Kidney (tissue), 14 donors: ENCODE measurements around the gene ATG10. TPM values are rescaled to one million over a fixed set of nuclear protein-coding genes. Genes with fewer than 3 reads are reported as not detected.

Source experiments
- DNase-seq, 5 donors: peaks; one replicate each; pipeline ENCODE4 v3.0.0-alpha.2; 2013 to 2020
- FAIRE-seq: peaks from 2 replicates; lab custom pipeline; 2012; peaks lifted over from hg19 to GRCh38; lab: Jason Lieb, UNC
- H3K27ac ChIP-seq, 2 donors: one replicate each; pipeline ENCODE4 v1.7.0; 2013; ENCODE audit warnings: low read depth in 2 of 2, low read length in 2 of 2, inconsistent platforms in 1 of 2
- H3K27me3 ChIP-seq: one replicate; pipeline ENCODE4 v1.7.1; 2013; ENCODE audit warnings: low read length, inconsistent platforms; ENCODE audit not compliant: control insufficient read depth, insufficient read depth
- H3K36me3 ChIP-seq, 3 donors: one replicate each; pipeline versions ENCODE4 v1.7.0 to v1.7.1; 2013; ENCODE audit warnings: low read length in 3 of 3, control low read depth in 1 of 3, inconsistent platforms in 1 of 3; ENCODE audit not compliant: insufficient read depth in 3 of 3, control insufficient read depth in 2 of 3
- H3K4me1 ChIP-seq, 3 donors: one replicate each; pipeline versions ENCODE4 v1.7.0 to v1.7.1; 2013; ENCODE audit warnings: low read length in 3 of 3, inconsistent platforms in 1 of 3, low read depth in 1 of 3; ENCODE audit not compliant: control insufficient read depth in 2 of 3, insufficient read depth in 2 of 3
- H3K4me3 ChIP-seq, 3 donors: one replicate each; pipeline versions ENCODE4 v1.7.0 to v1.8.1; 2013; ENCODE audit warnings: low read length in 3 of 3, control low read depth in 1 of 3, inconsistent platforms in 1 of 3
- H3K9ac ChIP-seq, 3 donors: one replicate each; pipeline versions ENCODE4 v1.7.0 to v1.7.1; 2013; ENCODE audit warnings: low read length in 3 of 3, control low read depth in 1 of 3, inconsistent platforms in 1 of 3
- H3K9me3 ChIP-seq, 3 donors: one replicate each; pipeline versions ENCODE4 v1.7.0 to v1.7.1; 2013; ENCODE audit warnings: low read length in 3 of 3, control low read depth in 1 of 3, inconsistent platforms in 1 of 3; ENCODE audit not compliant: control insufficient read depth in 2 of 3, insufficient read depth in 1 of 3
- intact Hi-C: fragments of 100-400 bp; cut with DNase I; formaldehyde crosslinking; loops from one replicate; pipeline ENCODE4 v1.11.1; 2022
- polyA plus RNA-seq: library from polyadenylated mRNA; stranded (reverse); fragments of 350-450 nt; fragmentation: Illumina TruSeq; extraction: RNeasy Lipid Tissue Mini Kit (QIAGEN cat#74804); gene quantifications from one replicate; pipeline ENCODE4 v1.2.3, GENCODE V29; 2014; ENCODE audit warnings: low read depth, low replicate concordance; ENCODE audit not compliant: insufficient read depth
- total RNA-seq: library from RNA; stranded (reverse); fragmentation: NEBNext Ultra II Directional; extraction: Animal tissue kit (Norgen Biotek cat#: 25700); gene quantifications from one replicate; pipeline ENCODE4 v1.2.1, GENCODE V29; 2021
- TF ChIP-seq, protein P1 (sequence below): IDR thresholded peaks from 3 replicates; pipeline ENCODE4 v1.5.1; 2012; ENCODE audit warnings: mild to moderate bottlenecking, moderate library complexity, borderline replicate concordance; ENCODE audit not compliant: insufficient read depth; ENCODE audit errors: extremely low read depth
- donor health status: control.
- donor health status: control.
- donor health status: control.
- donor health status: control.
- donor health status: control.
- donor health status: DM: yes; HTN: yes; CAD: no.
- donor health status: Normal renal cell carcinoma (clear cell type).

ATG10 gene
- total and polyA plus RNA-seq, 2 donors from 2014 or later = 8.6 to 8.7 TPM

DNA sequence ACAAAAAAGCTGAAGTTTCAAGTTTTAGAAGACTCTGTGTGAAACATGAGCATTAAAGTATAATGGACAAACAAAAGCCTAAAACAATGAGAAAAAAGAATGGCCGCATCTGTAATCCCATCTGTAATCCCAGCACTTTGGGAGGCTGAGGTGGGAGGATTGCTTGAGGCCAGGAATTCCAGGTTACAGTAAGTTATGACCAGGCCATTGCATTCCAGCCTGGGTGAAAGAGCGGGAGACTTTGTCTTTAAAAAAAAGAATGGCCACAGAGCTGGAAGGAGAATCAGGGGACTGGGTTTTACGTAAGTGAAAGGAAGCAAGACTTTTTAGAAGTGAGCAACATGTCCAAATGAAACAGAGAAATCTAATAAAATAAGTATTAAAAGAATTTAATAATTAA lies 2.6 kb upstream of the ATG10 start:
- intact Hi-C loops = no loop called here
- TF ChIP-seq, protein P1, sequence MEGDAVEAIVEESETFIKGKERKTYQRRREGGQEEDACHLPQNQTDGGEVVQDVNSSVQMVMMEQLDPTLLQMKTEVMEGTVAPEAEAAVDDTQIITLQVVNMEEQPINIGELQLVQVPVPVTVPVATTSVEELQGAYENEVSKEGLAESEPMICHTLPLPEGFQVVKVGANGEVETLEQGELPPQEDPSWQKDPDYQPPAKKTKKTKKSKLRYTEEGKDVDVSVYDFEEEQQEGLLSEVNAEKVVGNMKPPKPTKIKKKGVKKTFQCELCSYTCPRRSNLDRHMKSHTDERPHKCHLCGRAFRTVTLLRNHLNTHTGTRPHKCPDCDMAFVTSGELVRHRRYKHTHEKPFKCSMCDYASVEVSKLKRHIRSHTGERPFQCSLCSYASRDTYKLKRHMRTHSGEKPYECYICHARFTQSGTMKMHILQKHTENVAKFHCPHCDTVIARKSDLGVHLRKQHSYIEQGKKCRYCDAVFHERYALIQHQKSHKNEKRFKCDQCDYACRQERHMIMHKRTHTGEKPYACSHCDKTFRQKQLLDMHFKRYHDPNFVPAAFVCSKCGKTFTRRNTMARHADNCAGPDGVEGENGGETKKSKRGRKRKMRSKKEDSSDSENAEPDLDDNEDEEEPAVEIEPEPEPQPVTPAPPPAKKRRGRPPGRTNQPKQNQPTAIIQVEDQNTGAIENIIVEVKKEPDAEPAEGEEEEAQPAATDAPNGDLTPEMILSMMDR = no peak

DNA sequence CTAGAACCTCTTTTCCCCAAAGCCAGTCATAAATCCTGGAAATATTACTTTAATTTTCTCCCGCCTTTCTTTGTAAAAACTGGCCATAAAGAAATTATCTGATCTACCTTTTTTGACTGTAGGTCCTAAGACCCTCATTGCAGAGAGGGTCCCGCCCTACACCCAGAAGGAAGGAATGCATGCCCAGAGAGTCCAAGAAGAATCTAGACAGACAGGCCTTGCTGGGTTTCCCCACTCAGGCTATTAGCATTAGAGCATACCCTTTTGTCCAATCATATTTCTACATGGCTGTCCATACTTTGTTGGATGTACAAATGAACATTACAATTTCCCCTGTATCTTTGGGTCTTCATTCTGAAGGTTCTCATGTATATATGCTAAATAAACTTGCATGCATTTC lies 1.9 kb upstream of the ATG10 start:
- intact Hi-C loops = no loop called here
- FAIRE-seq = no peak
- no peak overlapping the region for H3K9ac ChIP-seq
- no peaks in the 10 kb centered on the region for H3K4me1 ChIP-seq
- no peak for DNase-seq
- TF ChIP-seq, protein P1 = no peak
- no peaks in the 10 kb centered on the region for H3K27me3 ChIP-seq
- no peaks in the 10 kb centered on the region for H3K9me3 ChIP-seq
- H3K27ac ChIP-seq = no peak overlapping the region
- H3K4me3 ChIP-seq = no peak overlapping the region
- H3K36me3 ChIP-seq = no peaks in the 10 kb centered on the region

More for the DNA sequence above, 2.6 kb upstream of the ATG10 start:
- Histone ChIP-seq H3K4me1 (no peaks in the 10 kb centered on the region), H3K9ac (no peak overlapping the region), H3K4me3 (no peak overlapping the region), H3K27ac (no peak overlapping the region), H3K27me3 (no peaks in the 10 kb centered on the region), H3K9me3 (no peaks in the 10 kb centered on the region), H3K36me3 (no peaks in the 10 kb centered on the region)
- no peak for FAIRE-seq
- no peak for DNase-seq

DNA sequence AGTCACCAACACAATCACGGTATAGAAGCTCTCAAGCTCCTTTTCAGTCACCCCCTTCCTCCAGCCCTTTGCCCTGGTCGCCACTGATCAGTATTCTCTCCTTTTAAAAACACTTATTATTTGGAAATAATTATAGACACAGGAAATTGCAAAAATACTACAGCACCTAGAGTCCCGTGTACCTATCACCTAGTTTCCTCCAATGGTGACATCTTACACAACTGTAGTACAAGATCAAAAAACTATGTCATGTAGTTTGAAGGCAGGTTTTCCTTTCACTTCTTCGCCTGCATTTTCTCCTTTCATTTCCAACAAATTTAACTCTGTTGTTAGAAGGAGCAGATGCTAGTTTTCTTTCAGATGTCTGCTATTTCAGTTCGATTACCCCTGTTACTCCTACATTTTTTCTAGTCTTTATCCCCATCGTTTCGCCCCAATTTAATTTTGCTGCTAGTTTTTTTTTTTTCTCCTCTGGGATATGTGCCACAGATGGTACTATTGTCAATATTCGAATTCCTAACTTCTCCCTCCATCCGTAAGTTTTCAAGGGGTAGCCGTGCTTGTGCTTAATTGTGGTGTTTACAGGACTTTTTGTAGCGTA lies 612 bp upstream of the ATG10 start:
- Histone ChIP-seq H3K4me1 (no peaks in the 10 kb centered on the region), H3K9ac (peak overlapping the region; percentile 86 to 97 (median 88)), H3K27ac (peak overlapping the region; percentile 98 to 100), H3K9me3 (no peaks in the 10 kb centered on the region), H3K4me3 (peak overlapping the region; percentile 82 to 98 (median 95)), H3K36me3 (no peaks in the 10 kb centered on the region), H3K27me3 (no peaks in the 10 kb centered on the region)
- FAIRE-seq (no peak), DNase-seq (peak in 3 of 5 donors; percentile 18 to 55 (median 39))
- TF ChIP-seq, protein P1 = no peak
- intact Hi-C loops = no loop called here

DNA sequence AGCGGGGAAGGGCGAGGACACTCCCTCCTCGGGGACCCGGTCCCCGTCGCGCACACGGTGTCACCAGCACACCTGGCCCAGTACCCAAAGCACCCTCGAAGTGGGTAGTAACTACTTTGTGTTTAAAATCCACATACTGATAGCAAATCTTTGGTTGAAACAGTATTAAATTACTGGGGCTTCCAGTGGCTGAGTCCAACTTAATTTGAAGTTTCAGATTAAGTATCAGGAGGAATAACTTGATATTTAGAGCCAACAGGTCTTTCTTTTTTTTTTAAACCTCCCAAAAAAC lies 615 bp downstream of the ATG10 start:
- intact Hi-C loops = no loop called here
- H3K9me3 ChIP-seq = no peaks in the 10 kb centered on the region
- FAIRE-seq = no peak
- peaks cover 0 to 2% (median 0%) of the 10 kb centered on the region in 3 donors for H3K36me3 ChIP-seq
- H3K9ac ChIP-seq = peak overlapping the region; percentile 11 to 93 (median 88)
- no peaks in the 10 kb centered on the region for H3K4me1 ChIP-seq
- H3K4me3 ChIP-seq = peak overlapping the region; percentile 56 to 82 (median 70)
- H3K27ac ChIP-seq = peak overlapping the region; percentile 98 to 100
- TF ChIP-seq, protein P1 = no peak
- no peaks in the 10 kb centered on the region for H3K27me3 ChIP-seq
- DNase-seq = no peak
